ENCODE data around the gene GFY.

The GFY gene

GRCh38 chr19:49425178-49425577, at the start of gene GFY:
TSS of gene GFY (plus strand) at chr19:49425388. CDS start at chr19:49426431, 1,043 bp downstream.
- H3K27ac ChIP-seq = no peak within 1 kb of the TSS
- no peak for TF ChIP-seq CTCF (conservative IDR thresholded peaks at IDR 0.05)

GRCh38 chr19:49378512-49378911, 46.7 kb upstream of the GFY start:
- TF ChIP-seq CTCF (conservative IDR thresholded peaks at IDR 0.05) = no peak
- no peak overlapping the region for H3K27ac ChIP-seq

GRCh38 chr19:49380391-49380790, 44.8 kb upstream of the GFY start:
- no peak overlapping the region for H3K27ac ChIP-seq
- no peak for TF ChIP-seq CTCF (conservative IDR thresholded peaks at IDR 0.05)

GRCh38 chr19:49382639-49383038, 42.5 kb upstream of the GFY start:
- no peak for TF ChIP-seq CTCF (conservative IDR thresholded peaks at IDR 0.05)
- no peak overlapping the region for H3K27ac ChIP-seq

- TF ChIP-seq CTCF (conservative IDR thresholded peaks at IDR 0.05) = no peak
- no peak overlapping the region for H3K27ac ChIP-seq
These were observed 41.6 kb upstream of the GFY start for GRCh38 chr19:49383599-49383998.

- no peak for TF ChIP-seq CTCF (conservative IDR thresholded peaks at IDR 0.05)
- H3K27ac ChIP-seq = peak within 1 kb of the TSS; percentile 37; the same call in 1 of the 2 replicates
These were observed 37.2 kb upstream of the GFY start, which contains the start of gene KASH5 for GRCh38 chr19:49387936-49388372. TSS of gene KASH5 (plus strand) at chr19:49388249. CDS start at chr19:49390884, 2,635 bp downstream.

GRCh38 chr19:49389406-49389805, 35.8 kb upstream of the GFY start:
- H3K27ac ChIP-seq = no peak overlapping the region
- no peak for TF ChIP-seq CTCF (conservative IDR thresholded peaks at IDR 0.05)

Measured in VCaP (cell line).